Hepatocyte (in vitro differentiated cells): ENCODE data around the gene TFAM. TPM values are rescaled to one million over a fixed set of nuclear protein-coding genes. Genes with fewer than 3 reads are reported as not detected.
A peak's percentile ranks its signal among the peaks of the same experiment; 100 is the strongest.
"Not testable (repeated sequence)": the region's sequence is repeated elsewhere in the genome, so short reads cannot be mapped to it uniquely, and the experiment has no call there.

Experiments used
- DNase-seq: peaks from one replicate; pipeline ENCODE4 v3.0.0-alpha.2; 2016; ENCODE audit warnings: low spot score
- H2AFZ ChIP-seq: fragments of 200-600 bp; sonication (generic); 2 replicates; pipeline ENCODE4 v1.6.0; 2016; ENCODE audit warnings: antibody characterized with exemption, mild to moderate bottlenecking
- H3K27ac ChIP-seq: fragments of 200-600 bp; sonication (generic); 2 replicates; pipeline ENCODE4 v1.5.1; 2016; ENCODE audit warnings: mild to moderate bottlenecking
- H3K27me3 ChIP-seq: fragments of 200-600 bp; sonication (generic); 2 replicates; pipeline ENCODE4 v1.6.1; 2016
- H3K36me3 ChIP-seq: fragments of 200-600 bp; sonication (generic); replicated peaks from 2 replicates; pipeline ENCODE4 v1.5.1; 2016; ENCODE audit warnings: low read depth; ENCODE audit not compliant: insufficient read depth
- H3K4me1 ChIP-seq: fragments of 200-600 bp; sonication (generic); 2 replicates; pipeline ENCODE4 v1.5.1; 2016; ENCODE audit warnings: mild to moderate bottlenecking, moderate library complexity; ENCODE audit not compliant: insufficient read depth
- H3K4me2 ChIP-seq: fragments of 200-600 bp; sonication (generic); 2 replicates; pipeline ENCODE4 v1.6.0; 2016
- H3K4me3 ChIP-seq: fragments of 200-600 bp; sonication (generic); 2 replicates; pipeline ENCODE4 v1.5.1; 2016; ENCODE audit warnings: mild to moderate bottlenecking
- H3K79me2 ChIP-seq: fragments of 200-600 bp; sonication (generic); 2 replicates; pipeline ENCODE4 v1.6.0; 2017; ENCODE audit warnings: mild to moderate bottlenecking
- H3K9me2 ChIP-seq: fragments of 200-600 bp; sonication (generic); replicated peaks from 2 replicates; pipeline ENCODE4 v1.6.0; 2017; ENCODE audit warnings: mild to moderate bottlenecking; ENCODE audit not compliant: insufficient read depth
- H3K9me3 ChIP-seq: fragments of 200-600 bp; sonication (generic); 2 replicates; pipeline ENCODE4 v1.5.1; 2016; ENCODE audit warnings: low read depth, mild to moderate bottlenecking
- H4K20me1 ChIP-seq: fragments of 200-600 bp; sonication (generic); 2 replicates; pipeline ENCODE4 v1.6.0; 2016; ENCODE audit warnings: mild to moderate bottlenecking; ENCODE audit not compliant: insufficient read depth, poor library complexity, severe bottlenecking
- CTCF ChIP-seq: fragments of 200-600 bp; sonication (generic); IDR thresholded peaks from 2 replicates; pipeline ENCODE4 v1.5.1; 2016; ENCODE audit warnings: antibody characterized with exemption, mild to moderate bottlenecking; ENCODE audit not compliant: poor library complexity
- EZH2 ChIP-seq: fragments of 200-600 bp; sonication (generic); IDR thresholded peaks from 2 replicates; pipeline ENCODE4 v1.6.1; 2016; ENCODE audit warnings: antibody characterized with exemption, mild to moderate bottlenecking, borderline replicate concordance
- EZH2phosphoT487 ChIP-seq: fragments of 200-600 bp; sonication (generic); IDR thresholded peaks from one replicate; pipeline ENCODE4 v1.6.1; 2018; ENCODE audit warnings: antibody characterized with exemption, mild to moderate bottlenecking, low read depth, moderate library complexity; ENCODE audit not compliant: unreplicated experiment, severe bottlenecking
- WGBS: methylation state at CpG from one replicate; pipeline ENCODE4 v1.1.6; 2016; ENCODE audit warnings: low lambda C conversion rate; ENCODE audit errors: missing lambda C conversion rate; 5-methylcytosine and 5-hydroxymethylcytosine counted together
- polyA plus RNA-seq: library from polyadenylated mRNA; unstranded; fragments of >200 nt; fragmentation: Nextera tagmentation; extraction: Ambion mirVana; gene quantifications from 2 replicates; pipeline ENCODE4 v1.2.1, GENCODE V29; 2016
- total RNA-seq: library from RNA; depleted of rRNA; stranded (reverse); fragments of >200 nt; gene quantifications from 2 replicates; pipeline ENCODE4 v1.2.3, GENCODE V29; 2014

Gene TFAM
- total and polyA plus RNA-seq, 2 experiments from 2014 or later, result 26.0 to 27.7 TPM

- Histone ChIP-seq H3K4me2 (no peak overlapping the region), H3K9me3 (no peaks in the 10 kb centered on the region), H3K36me3 (no peaks in the 10 kb centered on the region), H3K9me2 (no peaks in the 10 kb centered on the region), H4K20me1 (no peaks in the 10 kb centered on the region), H2AFZ (no peak overlapping the region), H3K4me3 (no peak overlapping the region), H3K27ac (no peak overlapping the region), H3K4me1 (no peaks in the 10 kb centered on the region), H3K79me2 (no peaks in the 10 kb centered on the region), H3K27me3 (no peaks in the 10 kb centered on the region)
- whole genome bisulfite sequencing, result 14% methylated on average over 2 of the region's 2 CpGs
- no peak for DNase-seq
- TF ChIP-seq CTCF (no peak), EZH2 (no peak)
Measured at GRCh38 chr10:58412502-58412961, 27.3 kb downstream of the TFAM start.

- peak; percentile 52 for DNase-seq
Measured at GRCh38 chr10:58414270-58415041, 29.2 kb downstream of the TFAM start.

GRCh38 chr10:58415757-58416156 is 30.5 kb downstream of the TFAM start:
- no peak overlapping the region for H2AFZ ChIP-seq
- H3K4me1 ChIP-seq, result no peaks in the 10 kb centered on the region
- no peak overlapping the region for H3K27ac ChIP-seq
- H3K36me3 ChIP-seq, result no peaks in the 10 kb centered on the region
- H3K4me2 ChIP-seq, result no peak overlapping the region
- no peak overlapping the region for H3K4me3 ChIP-seq
- no peaks in the 10 kb centered on the region for H3K79me2 ChIP-seq
- no peak for DNase-seq
- H4K20me1 ChIP-seq, result no peaks in the 10 kb centered on the region
- H3K27me3 ChIP-seq, result no peaks in the 10 kb centered on the region
- no peaks in the 10 kb centered on the region for H3K9me2 ChIP-seq
- H3K9me3 ChIP-seq, result no peaks in the 10 kb centered on the region
- no peak for TF ChIP-seq CTCF
- TF ChIP-seq EZH2, result no peak
- no peak for TF ChIP-seq EZH2phosphoT487

More at GRCh38 chr10:58414270-58415041, 29.2 kb downstream of the TFAM start:
- Histone ChIP-seq H3K4me2 (no peak overlapping the region), H3K27ac (no peak overlapping the region), H3K9me2 (no peaks in the 10 kb centered on the region), H3K4me3 (no peak overlapping the region), H3K4me1 (no peaks in the 10 kb centered on the region), H3K27me3 (no peaks in the 10 kb centered on the region), H4K20me1 (no peaks in the 10 kb centered on the region), H3K79me2 (no peaks in the 10 kb centered on the region), H3K36me3 (no peaks in the 10 kb centered on the region), H2AFZ (no peak overlapping the region), H3K9me3 (no peaks in the 10 kb centered on the region)
- TF ChIP-seq EZH2phosphoT487, result no peak
- TF ChIP-seq CTCF, result peak; percentile 62
- 51% methylated on average over 5 of the region's 5 CpGs for WGBS

- H4K20me1 ChIP-seq, H3K79me2 ChIP-seq, H3K4me1 ChIP-seq, H3K27ac ChIP-seq, H3K36me3 ChIP-seq, H3K9me2 ChIP-seq, H3K4me3 ChIP-seq, H3K27me3 ChIP-seq, H3K9me3 ChIP-seq, DNase-seq, H2AFZ ChIP-seq, H3K4me2 ChIP-seq: not testable (repeated sequence)
- 88% methylated on average over 2 of the region's 2 CpGs for WGBS
Measured at GRCh38 chr10:58417902-58418301, 32.7 kb downstream of the TFAM start.
